Thyroid gland (tissue), 4 donors: ENCODE measurements around the gene DNAH14. TPM values are rescaled to one million over a fixed set of nuclear protein-coding genes. Genes with fewer than 3 reads are reported as not detected.
"Not testable (repeated sequence)": the region's sequence is repeated elsewhere in the genome, so short reads cannot be mapped to it uniquely, and the experiment has no call there.

Experiments
- DNase-seq, 2 donors: peaks; one replicate each; pipeline ENCODE4 v3.0.0-alpha.2; 2019
- H3K27ac ChIP-seq, 3 donors: fragments of 200-600 bp; sonication (generic); 1 replicate in 2 of 3; 2 replicates in 1 of 3; pipeline ENCODE4 v1.5.1; 2016 to 2019; ENCODE audit warnings: mild to moderate bottlenecking in 1 of 3, moderate library complexity in 1 of 3
- H3K27me3 ChIP-seq: fragments of 200-600 bp; sonication (generic); one replicate; pipeline ENCODE4 v1.5.1; 2019
- H3K36me3 ChIP-seq, 2 donors: fragments of 200-600 bp; sonication (generic); one replicate each; pipeline ENCODE4 v1.5.1; 2016 to 2019
- H3K4me1 ChIP-seq, 2 donors: fragments of 200-600 bp; sonication (generic); one replicate each; pipeline ENCODE4 v1.5.1; 2017 to 2019
- H3K4me3 ChIP-seq, 3 donors: fragments of 200-600 bp; sonication (generic); replicated peaks in 1 of 3; 1 replicate in 2 of 3; 2 replicates in 1 of 3; pipeline ENCODE4 v1.5.1; 2016; ENCODE audit warnings: mild to moderate bottlenecking in 1 of 3
- H3K9me3 ChIP-seq: fragments of 200-600 bp; sonication (generic); one replicate; pipeline ENCODE4 v1.5.1; 2017
- POLR2A ChIP-seq, 2 donors: fragments of 450-650 bp; IDR thresholded peaks; one replicate each; pipeline ENCODE4 v1.6.1; 2017; ENCODE audit warnings: antibody characterized with exemption in 2 of 2, mild to moderate bottlenecking in 2 of 2, moderate library complexity in 1 of 2
- WGBS, 2 donors: methylation state at CpG; one replicate each; pipeline ENCODE4 v1.1.5; 2017; 5-methylcytosine and 5-hydroxymethylcytosine counted together
- intact Hi-C: fragments of 100-400 bp; cut with DNase I; formaldehyde crosslinking; loops from one replicate; pipeline ENCODE4 v1.15.1; 2023
- total RNA-seq, 4 donors: library from RNA; depleted of rRNA; stranded (reverse); fragments of >200 nt; gene quantifications; one replicate each; pipeline ENCODE4 v1.2.3, GENCODE V29; 2016
- TF ChIP-seq, protein P1 (sequence below), 6 experiments: fragments of 200-600 bp in 3 of 6; fragments of 450-650 bp in 3 of 6; sonication (generic) in 3 of 6; IDR thresholded peaks; one replicate each; pipeline ENCODE4 v1.5.1; 2016 to 2019; ENCODE audit warnings: antibody characterized with exemption in 6 of 6, mild to moderate bottlenecking in 2 of 6, inconsistent platforms in 1 of 6, moderate library complexity in 1 of 6

Gene DNAH14
- total RNA-seq, 4 donors from 2014 or later: 60.5 to 75.9 (median 69.2) TPM

DNA sequence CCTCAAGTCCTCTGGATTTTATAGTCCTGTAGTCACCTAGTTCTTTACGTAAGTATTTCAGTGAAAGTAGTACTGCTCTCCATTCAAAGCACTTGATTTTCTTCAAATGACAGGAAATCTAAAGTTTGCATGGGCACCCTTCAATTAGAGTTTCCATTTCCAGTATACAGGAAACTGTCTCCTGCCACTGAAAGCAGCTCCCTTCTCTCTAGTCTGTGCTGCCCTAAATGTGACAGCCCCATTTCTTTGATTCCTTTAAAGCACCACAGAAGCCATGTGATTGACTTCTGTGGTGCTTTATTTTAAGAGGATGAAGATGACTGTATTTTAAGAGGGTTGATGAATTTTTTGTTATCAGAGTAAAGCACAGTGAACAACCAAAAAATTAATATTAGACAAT is 226.1 kb downstream of the DNAH14 start:
- TF ChIP-seq, protein P1, sequence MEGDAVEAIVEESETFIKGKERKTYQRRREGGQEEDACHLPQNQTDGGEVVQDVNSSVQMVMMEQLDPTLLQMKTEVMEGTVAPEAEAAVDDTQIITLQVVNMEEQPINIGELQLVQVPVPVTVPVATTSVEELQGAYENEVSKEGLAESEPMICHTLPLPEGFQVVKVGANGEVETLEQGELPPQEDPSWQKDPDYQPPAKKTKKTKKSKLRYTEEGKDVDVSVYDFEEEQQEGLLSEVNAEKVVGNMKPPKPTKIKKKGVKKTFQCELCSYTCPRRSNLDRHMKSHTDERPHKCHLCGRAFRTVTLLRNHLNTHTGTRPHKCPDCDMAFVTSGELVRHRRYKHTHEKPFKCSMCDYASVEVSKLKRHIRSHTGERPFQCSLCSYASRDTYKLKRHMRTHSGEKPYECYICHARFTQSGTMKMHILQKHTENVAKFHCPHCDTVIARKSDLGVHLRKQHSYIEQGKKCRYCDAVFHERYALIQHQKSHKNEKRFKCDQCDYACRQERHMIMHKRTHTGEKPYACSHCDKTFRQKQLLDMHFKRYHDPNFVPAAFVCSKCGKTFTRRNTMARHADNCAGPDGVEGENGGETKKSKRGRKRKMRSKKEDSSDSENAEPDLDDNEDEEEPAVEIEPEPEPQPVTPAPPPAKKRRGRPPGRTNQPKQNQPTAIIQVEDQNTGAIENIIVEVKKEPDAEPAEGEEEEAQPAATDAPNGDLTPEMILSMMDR (IDR thresholded peaks at IDR 0.05): no peak
- no peak for TF ChIP-seq POLR2A (IDR thresholded peaks at IDR 0.05)

GRCh38 chr1:225156254-225156653 is 226.8 kb downstream of the DNAH14 start:
- Histone ChIP-seq H3K36me3 (no peaks in the 10 kb centered on the region), H3K4me3 (no peak overlapping the region), H3K9me3 (no peaks in the 10 kb centered on the region), H3K27me3 (no peaks in the 10 kb centered on the region), H3K27ac (no peak overlapping the region), H3K4me1 (no peaks in the 10 kb centered on the region)
- no peak for DNase-seq
- WGBS, 2 donors: 73 to 80% methylated on average over 3 of the region's 3 CpGs
- intact Hi-C loops: no loop called here
- TF ChIP-seq, protein P1 (IDR thresholded peaks at IDR 0.05): no peak

More for the DNA sequence above, 226.1 kb downstream of the DNAH14 start:
- Histone ChIP-seq H3K4me1 (no peaks in the 10 kb centered on the region), H3K9me3 (no peaks in the 10 kb centered on the region), H3K4me3 (no peak overlapping the region), H3K27me3 (no peaks in the 10 kb centered on the region), H3K36me3 (no peaks in the 10 kb centered on the region), H3K27ac (no peak overlapping the region)
- DNase-seq: no peak
- intact Hi-C loops: no loop called here
- 85 to 95% methylated on average over 1 of the region's 1 CpG for WGBS, 2 donors

DNA sequence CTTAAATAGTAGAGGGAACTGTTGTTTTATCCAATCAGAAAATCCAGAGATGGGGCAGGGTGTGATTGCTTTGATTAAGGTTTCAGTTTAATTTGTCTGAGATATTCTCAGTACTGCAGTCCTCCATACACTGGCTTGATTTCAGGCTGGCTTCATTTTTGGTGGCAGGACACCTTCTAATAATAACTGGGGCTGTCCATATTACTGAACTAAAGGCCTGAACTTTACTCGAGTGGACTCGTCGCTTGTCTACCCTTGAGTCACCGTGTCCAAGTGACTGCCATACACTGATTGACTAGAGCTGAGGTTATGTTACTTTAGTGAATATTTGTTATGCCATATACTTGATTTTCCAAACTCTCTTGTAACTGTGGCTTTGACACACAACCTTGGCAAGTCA is 228.8 kb downstream of the DNAH14 start:
- Histone ChIP-seq H3K36me3 (no peaks in the 10 kb centered on the region), H3K4me1 (no peaks in the 10 kb centered on the region), H3K9me3 (no peaks in the 10 kb centered on the region), H3K4me3 (no peak overlapping the region), H3K27ac (no peak overlapping the region), H3K27me3 (no peaks in the 10 kb centered on the region)
- DNase-seq: no peak
- 95 to 98% methylated on average over 4 of the region's 4 CpGs for WGBS, 2 donors
- TF ChIP-seq, protein P1 (IDR thresholded peaks at IDR 0.05): no peak
- TF ChIP-seq POLR2A (IDR thresholded peaks at IDR 0.05): no peak
- intact Hi-C loops: no loop called here

DNA sequence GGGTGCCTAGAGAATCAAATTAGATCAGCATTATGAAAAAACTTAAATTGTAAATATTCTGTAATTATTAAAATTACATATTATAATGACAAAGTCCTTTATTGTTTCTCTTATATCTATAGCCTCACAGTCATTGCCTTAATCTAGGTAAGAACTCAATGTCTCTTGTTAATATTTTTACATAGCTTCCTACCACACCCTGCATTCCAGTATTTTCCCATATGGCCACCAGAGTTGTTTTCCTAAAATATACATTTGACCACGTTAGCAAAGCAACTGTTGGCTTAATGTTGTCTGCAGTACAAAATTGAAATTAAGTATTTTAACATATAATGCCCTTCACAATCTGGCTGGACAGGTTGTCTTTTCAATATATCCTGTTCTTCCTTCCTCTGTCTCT is 230.3 kb downstream of the DNAH14 start:
- Histone ChIP-seq H3K27me3 (no peaks in the 10 kb centered on the region), H3K4me3 (no peak overlapping the region), H3K36me3 (no peaks in the 10 kb centered on the region), H3K27ac (no peak overlapping the region), H3K9me3 (no peaks in the 10 kb centered on the region), H3K4me1 (no peaks in the 10 kb centered on the region)
- 50 to 60% methylated on average over 1 of the region's 1 CpG for WGBS, 2 donors
- no peak for DNase-seq
- no peak for TF ChIP-seq POLR2A (IDR thresholded peaks at IDR 0.05)
- TF ChIP-seq, protein P1 (IDR thresholded peaks at IDR 0.05): no peak
- intact Hi-C loops: no loop called here

- H3K4me3 ChIP-seq, H3K4me1 ChIP-seq, H3K36me3 ChIP-seq, H3K27me3 ChIP-seq, H3K27ac ChIP-seq, H3K9me3 ChIP-seq, intact Hi-C loops, DNase-seq: not testable (repeated sequence)
- WGBS, 2 donors: 88 to 89% methylated on average over 3 of the region's 3 CpGs
Measured at GRCh38 chr1:225177409-225177808, 247.9 kb downstream of the DNAH14 start.

GRCh38 chr1:225179686-225180085 is 250.2 kb downstream of the DNAH14 start:
- H3K4me3 ChIP-seq: no peak overlapping the region
- H3K36me3 ChIP-seq: no peaks in the 10 kb centered on the region
- intact Hi-C loops: no loop called here
- no peak overlapping the region for H3K27ac ChIP-seq
- H3K4me1 ChIP-seq: no peaks in the 10 kb centered on the region
- TF ChIP-seq, protein P1 (IDR thresholded peaks at IDR 0.05): no peak
- no peak for TF ChIP-seq POLR2A (IDR thresholded peaks at IDR 0.05)
- DNase-seq: no peak
- no peaks in the 10 kb centered on the region for H3K27me3 ChIP-seq
- H3K9me3 ChIP-seq: no peaks in the 10 kb centered on the region
